DOHH2 (cell line): ENCODE measurements around the gene PAK5.

ENCODE experiments used
- H3F3A ChIP-seq: fragments of 200-600 bp; sonication (generic), shearing (Covaris generic); 2 replicates; pipeline ENCODE4 v1.6.0; 2016; ENCODE audit warnings: antibody characterized with exemption, mild to moderate bottlenecking; ENCODE audit not compliant: control insufficient read depth, insufficient read depth
- H3K27ac ChIP-seq: fragments of 200-600 bp; sonication (generic); 2 replicates; pipeline ENCODE4 v1.5.1; 2014; ENCODE audit warnings: low read depth, mild to moderate bottlenecking, low read length, moderate library complexity
- H3K27me3 ChIP-seq: fragments of 200-600 bp; sonication (generic); 2 replicates; pipeline ENCODE4 v1.6.1; 2014; ENCODE audit warnings: mild to moderate bottlenecking, low read length, mixed read lengths; ENCODE audit not compliant: control insufficient read depth
- H3K36me3 ChIP-seq: fragments of 200-600 bp; sonication (generic); 2 replicates; pipeline ENCODE4 v1.6.1; 2014; ENCODE audit warnings: mild to moderate bottlenecking, low read length, moderate library complexity, mixed read lengths; ENCODE audit not compliant: control insufficient read depth
- H3K4me1 ChIP-seq: fragments of 200-600 bp; sonication (generic); 2 replicates; pipeline ENCODE4 v1.6.1; 2014; ENCODE audit warnings: mild to moderate bottlenecking, low read length, mixed read lengths; ENCODE audit not compliant: control insufficient read depth
- H3K4me2 ChIP-seq: fragments of 200-600 bp; sonication (generic); 2 replicates; pipeline ENCODE4 v1.6.0; 2014; ENCODE audit warnings: mild to moderate bottlenecking, low read length, moderate library complexity
- H3K4me3 ChIP-seq: fragments of 200-600 bp; sonication (generic); 2 replicates; pipeline ENCODE4 v1.5.1; 2014; ENCODE audit warnings: mild to moderate bottlenecking, low read length, mixed read lengths
- H3K79me2 ChIP-seq: fragments of 200-600 bp; sonication (generic); 2 replicates; pipeline ENCODE4 v1.6.1; 2014; ENCODE audit warnings: mild to moderate bottlenecking, low read length, mixed read lengths; ENCODE audit not compliant: control insufficient read depth
- H3K9me2 ChIP-seq: fragments of 200-600 bp; sonication (generic); replicated peaks from 2 replicates; pipeline ENCODE4 v1.6.1; 2014; ENCODE audit warnings: mild to moderate bottlenecking, low read length, mixed read lengths; ENCODE audit not compliant: control insufficient read depth
- H3K9me3 ChIP-seq: fragments of 200-600 bp; sonication (generic); 2 replicates; pipeline ENCODE4 v1.6.1; 2014; ENCODE audit warnings: antibody characterized with exemption, low read length, mixed read lengths; ENCODE audit not compliant: control insufficient read depth, insufficient read depth
- H4K20me1 ChIP-seq: fragments of 200-600 bp; sonication (generic); 2 replicates; pipeline ENCODE4 v1.6.0; 2014; ENCODE audit warnings: low read depth, mild to moderate bottlenecking, antibody characterized with exemption, low read length, moderate library complexity; ENCODE audit not compliant: control insufficient read depth, insufficient read depth
- EZH2phosphoT487 ChIP-seq: fragments of 200-600 bp; sonication (generic); IDR thresholded peaks from 2 replicates; pipeline ENCODE4 v1.6.1; 2017; ENCODE audit warnings: borderline replicate concordance, mild to moderate bottlenecking, antibody characterized with exemption, low read length, moderate library complexity, mixed read lengths
- TF ChIP-seq, protein P1 (sequence below): fragments of 200-600 bp; sonication (generic); IDR thresholded peaks from one replicate; pipeline ENCODE4 v1.5.1; 2014; ENCODE audit warnings: antibody characterized with exemption, mild to moderate bottlenecking, low read depth, low read length; ENCODE audit not compliant: poor library complexity, severe bottlenecking

Gene PAK5

GRCh38 chr20:9520086-9520485 lies 318.8 kb downstream of the PAK5 start:
- Histone ChIP-seq H3K27me3 (peaks cover 7% of the 10 kb centered on the region; the same call in 1 of the 2 replicates), H3F3A (no peaks in the 10 kb centered on the region), H3K4me3 (no peak overlapping the region), H3K9me2 (no peaks in the 10 kb centered on the region), H3K4me2 (no peak overlapping the region), H3K27ac (no peak overlapping the region), H4K20me1 (no peaks in the 10 kb centered on the region), H3K79me2 (no peaks in the 10 kb centered on the region), H3K4me1 (no peaks in the 10 kb centered on the region), H3K9me3 (no peaks in the 10 kb centered on the region), H3K36me3 (no peaks in the 10 kb centered on the region)
- TF ChIP-seq EZH2phosphoT487, result no peak
- TF ChIP-seq, protein P1, sequence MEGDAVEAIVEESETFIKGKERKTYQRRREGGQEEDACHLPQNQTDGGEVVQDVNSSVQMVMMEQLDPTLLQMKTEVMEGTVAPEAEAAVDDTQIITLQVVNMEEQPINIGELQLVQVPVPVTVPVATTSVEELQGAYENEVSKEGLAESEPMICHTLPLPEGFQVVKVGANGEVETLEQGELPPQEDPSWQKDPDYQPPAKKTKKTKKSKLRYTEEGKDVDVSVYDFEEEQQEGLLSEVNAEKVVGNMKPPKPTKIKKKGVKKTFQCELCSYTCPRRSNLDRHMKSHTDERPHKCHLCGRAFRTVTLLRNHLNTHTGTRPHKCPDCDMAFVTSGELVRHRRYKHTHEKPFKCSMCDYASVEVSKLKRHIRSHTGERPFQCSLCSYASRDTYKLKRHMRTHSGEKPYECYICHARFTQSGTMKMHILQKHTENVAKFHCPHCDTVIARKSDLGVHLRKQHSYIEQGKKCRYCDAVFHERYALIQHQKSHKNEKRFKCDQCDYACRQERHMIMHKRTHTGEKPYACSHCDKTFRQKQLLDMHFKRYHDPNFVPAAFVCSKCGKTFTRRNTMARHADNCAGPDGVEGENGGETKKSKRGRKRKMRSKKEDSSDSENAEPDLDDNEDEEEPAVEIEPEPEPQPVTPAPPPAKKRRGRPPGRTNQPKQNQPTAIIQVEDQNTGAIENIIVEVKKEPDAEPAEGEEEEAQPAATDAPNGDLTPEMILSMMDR, result no peak

DNA sequence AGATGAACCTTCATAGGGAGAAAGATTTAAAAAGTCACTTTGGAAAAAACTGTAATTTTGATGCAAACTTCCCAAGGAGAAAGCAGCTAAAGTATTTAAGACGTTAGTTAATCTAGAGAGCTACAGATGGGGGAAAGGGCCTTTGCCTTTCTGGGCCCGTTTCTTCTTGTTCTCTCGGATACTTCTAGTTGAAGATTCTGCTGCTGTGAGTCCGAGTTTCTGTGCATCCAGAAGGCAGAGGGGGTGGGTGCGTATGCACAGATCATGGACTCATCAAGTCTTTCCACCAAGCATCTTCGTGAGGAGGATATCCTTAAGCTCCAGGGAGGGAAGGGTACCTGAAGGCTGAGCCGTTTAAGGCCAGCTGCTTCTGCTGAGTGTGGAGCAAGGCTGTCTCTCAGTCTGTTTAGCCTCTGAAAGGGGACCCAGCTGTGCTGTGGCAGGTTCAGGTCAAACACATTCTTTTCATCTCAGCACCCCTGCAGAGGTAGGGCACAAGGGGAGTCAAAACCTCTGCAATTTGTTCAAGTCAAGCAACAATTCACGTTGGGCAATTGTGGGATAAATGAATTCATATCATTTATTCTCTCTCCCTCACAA lies 320.2 kb downstream of the PAK5 start:
- H3K79me2 ChIP-seq, result no peaks in the 10 kb centered on the region
- no peaks in the 10 kb centered on the region for H4K20me1 ChIP-seq
- TF ChIP-seq, protein P1, result no peak
- no peak for TF ChIP-seq EZH2phosphoT487
- no peaks in the 10 kb centered on the region for H3K9me3 ChIP-seq
- H3K27ac ChIP-seq, result no peak overlapping the region
- H3K27me3 ChIP-seq, result peaks cover 13% of the 10 kb centered on the region
- H3K9me2 ChIP-seq, result no peaks in the 10 kb centered on the region
- no peaks in the 10 kb centered on the region for H3K4me1 ChIP-seq
- H3K4me3 ChIP-seq, result no peak overlapping the region
- H3F3A ChIP-seq, result no peaks in the 10 kb centered on the region
- H3K36me3 ChIP-seq, result no peaks in the 10 kb centered on the region
- H3K4me2 ChIP-seq, result no peak overlapping the region

- no peaks in the 10 kb centered on the region for H3K36me3 ChIP-seq
- H3F3A ChIP-seq, result no peaks in the 10 kb centered on the region
- H3K4me2 ChIP-seq, result no peak overlapping the region
- no peaks in the 10 kb centered on the region for H3K79me2 ChIP-seq
- H3K9me2 ChIP-seq, result no peaks in the 10 kb centered on the region
- TF ChIP-seq EZH2phosphoT487, result no peak
- TF ChIP-seq, protein P1, result no peak
- no peaks in the 10 kb centered on the region for H3K9me3 ChIP-seq
- no peak overlapping the region for H3K27ac ChIP-seq
- H3K27me3 ChIP-seq, result peaks cover 14% of the 10 kb centered on the region
- H3K4me1 ChIP-seq, result no peaks in the 10 kb centered on the region
- H4K20me1 ChIP-seq, result no peaks in the 10 kb centered on the region
- H3K4me3 ChIP-seq, result no peak overlapping the region
Measured at GRCh38 chr20:9517297-9518162, 321.3 kb downstream of the PAK5 start.
